ENCODE data around the gene EBF3.

DNA sequence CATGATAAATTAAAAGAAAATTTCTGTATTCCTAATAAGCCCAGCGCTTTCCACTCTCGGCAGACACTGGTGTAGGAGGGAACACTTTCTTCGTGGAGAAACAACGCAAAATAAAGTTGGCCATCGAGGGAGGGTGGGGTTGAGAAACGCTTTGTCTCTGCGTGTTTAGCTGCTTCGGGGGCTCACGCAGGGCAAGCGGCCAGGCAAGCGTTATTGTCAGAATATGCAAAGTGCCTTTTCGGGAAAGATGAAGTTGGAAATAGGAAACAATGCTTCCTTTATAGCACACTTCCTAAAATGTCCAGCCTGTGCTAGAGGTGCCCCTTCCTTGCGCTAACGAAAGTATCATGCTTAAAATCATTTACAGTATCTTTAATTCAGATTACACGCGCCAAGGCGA lies 1.9 kb upstream of the EBF3 start:
- TF ChIP-seq, protein P1, sequence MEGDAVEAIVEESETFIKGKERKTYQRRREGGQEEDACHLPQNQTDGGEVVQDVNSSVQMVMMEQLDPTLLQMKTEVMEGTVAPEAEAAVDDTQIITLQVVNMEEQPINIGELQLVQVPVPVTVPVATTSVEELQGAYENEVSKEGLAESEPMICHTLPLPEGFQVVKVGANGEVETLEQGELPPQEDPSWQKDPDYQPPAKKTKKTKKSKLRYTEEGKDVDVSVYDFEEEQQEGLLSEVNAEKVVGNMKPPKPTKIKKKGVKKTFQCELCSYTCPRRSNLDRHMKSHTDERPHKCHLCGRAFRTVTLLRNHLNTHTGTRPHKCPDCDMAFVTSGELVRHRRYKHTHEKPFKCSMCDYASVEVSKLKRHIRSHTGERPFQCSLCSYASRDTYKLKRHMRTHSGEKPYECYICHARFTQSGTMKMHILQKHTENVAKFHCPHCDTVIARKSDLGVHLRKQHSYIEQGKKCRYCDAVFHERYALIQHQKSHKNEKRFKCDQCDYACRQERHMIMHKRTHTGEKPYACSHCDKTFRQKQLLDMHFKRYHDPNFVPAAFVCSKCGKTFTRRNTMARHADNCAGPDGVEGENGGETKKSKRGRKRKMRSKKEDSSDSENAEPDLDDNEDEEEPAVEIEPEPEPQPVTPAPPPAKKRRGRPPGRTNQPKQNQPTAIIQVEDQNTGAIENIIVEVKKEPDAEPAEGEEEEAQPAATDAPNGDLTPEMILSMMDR (IDR thresholded peaks at IDR 0.05): no peak
- no peak for TF ChIP-seq POLR2A (IDR thresholded peaks at IDR 0.05)
